Measurements from ENCODE around the gene PARVG.

PARVG gene

GRCh38 chr22:44155115-44155514, 25.6 kb upstream of the PARVG start:
- no peak for DNase-seq (ENCODE audit: low read depth in 2 of 2)

DNA sequence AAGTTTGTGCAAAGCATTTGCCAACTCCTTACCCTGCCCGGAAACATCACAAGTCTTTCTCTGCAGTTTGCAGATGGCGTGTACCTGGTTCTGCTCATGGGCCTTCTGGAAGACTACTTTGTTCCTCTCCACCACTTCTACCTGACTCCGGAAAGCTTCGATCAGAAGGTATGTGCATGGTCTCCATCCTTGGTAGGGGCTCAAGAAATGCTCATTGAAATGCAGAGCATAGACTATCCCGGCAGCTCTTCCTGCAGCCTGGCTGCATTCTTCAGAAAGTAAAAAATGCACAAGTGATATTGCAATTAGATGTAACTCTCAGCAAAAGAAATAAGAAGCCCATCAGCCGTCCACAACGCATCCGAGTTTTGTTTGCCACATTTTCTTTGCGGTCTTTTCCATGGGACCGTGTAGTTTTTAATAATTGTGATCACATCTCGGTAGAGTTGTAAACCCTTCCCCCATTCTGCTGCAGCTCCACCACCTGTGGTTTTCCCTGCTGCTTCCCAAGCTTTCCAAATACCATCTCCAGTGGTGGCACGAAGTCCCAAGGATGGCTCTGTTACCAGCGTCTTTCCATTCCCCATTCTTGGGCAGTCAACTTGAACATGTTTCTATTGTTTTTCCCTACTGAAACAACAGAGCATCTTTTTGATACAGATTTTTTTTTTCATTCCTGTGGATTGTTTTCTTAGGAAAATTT, 22.7 kb upstream of the PARVG start:
- DNase-seq (ENCODE audit: low read depth in 2 of 2) = no peak

DNA sequence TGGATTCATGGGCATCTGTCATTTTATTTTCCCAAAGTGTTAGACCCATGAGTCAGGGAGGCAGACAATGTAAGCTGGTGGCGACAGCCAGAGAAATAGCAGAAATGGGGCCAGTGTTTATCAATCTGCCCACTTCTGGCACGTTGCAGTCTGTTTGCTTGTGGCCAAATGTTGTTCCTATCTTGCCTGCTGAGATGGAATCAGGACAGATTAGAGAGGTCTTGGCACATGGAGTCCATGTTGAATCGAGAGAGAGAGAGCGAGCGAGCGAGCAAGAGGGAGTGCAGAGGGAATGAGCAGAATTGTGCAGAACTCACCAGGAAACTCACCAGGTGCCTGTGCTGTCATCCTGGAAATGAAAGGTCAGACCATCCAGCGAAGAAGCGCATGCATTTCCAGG, 21.9 kb upstream of the PARVG start:
- no peak for DNase-seq (ENCODE audit: low read depth in 2 of 2)

- DNase-seq (ENCODE audit: low read depth in 2 of 2) = no peak
These were observed 21.5 kb upstream of the PARVG start for GRCh38 chr22:44159221-44159620.

DNA sequence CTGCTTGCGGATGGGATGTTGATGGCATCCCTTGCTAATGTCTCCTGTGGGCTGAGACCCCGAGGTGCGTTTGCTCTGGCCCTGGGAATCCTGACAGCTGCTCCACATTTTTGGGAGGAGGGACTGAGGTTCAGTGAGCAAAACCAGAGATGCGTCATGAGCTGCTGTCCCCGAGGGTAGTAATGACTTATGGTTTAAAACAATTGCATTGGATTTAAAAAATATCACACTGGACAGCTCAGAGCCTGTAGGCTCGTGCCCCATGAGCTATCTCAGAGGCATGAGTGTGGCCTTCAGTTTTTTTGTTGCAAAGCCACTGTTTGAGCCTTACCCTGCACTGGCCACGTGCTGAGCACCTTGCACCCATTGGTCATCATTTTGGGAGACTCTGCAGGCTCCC, 20.9 kb upstream of the PARVG start:
- DNase-seq (ENCODE audit: low read depth in 2 of 2) = no peak

- DNase-seq (ENCODE audit: low read depth in 2 of 2) = no peak
These were observed 20.3 kb upstream of the PARVG start for GRCh38 chr22:44160421-44160820.

- no peak for DNase-seq (ENCODE audit: low read depth in 2 of 2)
These were observed 19.1 kb upstream of the PARVG start for GRCh38 chr22:44161673-44162072.

GRCh38 chr22:44162960-44163359, 17.8 kb upstream of the PARVG start:
- no peak for DNase-seq (ENCODE audit: low read depth in 2 of 2)

GRCh38 chr22:44163536-44163935, 17.2 kb upstream of the PARVG start:
- no peak for DNase-seq (ENCODE audit: low read depth in 2 of 2)

DNA sequence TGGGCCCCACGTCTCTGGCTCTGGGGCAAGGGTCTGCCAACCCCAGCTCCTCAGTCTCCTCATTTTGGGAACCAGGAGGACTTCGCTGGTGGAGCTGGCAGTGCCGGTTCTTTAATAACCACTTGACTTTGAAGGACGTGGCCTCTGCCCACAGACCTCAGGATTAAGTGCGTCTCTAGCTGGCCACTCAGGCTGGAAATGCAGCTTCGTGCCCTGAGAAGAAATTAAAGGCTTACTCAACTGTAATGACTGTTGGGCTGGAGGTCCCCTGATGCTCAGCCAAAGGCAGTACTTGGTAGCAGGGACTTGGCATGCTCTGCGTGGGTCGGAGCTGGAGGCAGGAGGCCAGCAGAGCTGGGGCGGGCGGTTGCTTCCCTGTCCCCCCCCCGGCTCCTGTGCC, 16.7 kb upstream of the PARVG start:
- DNase-seq (ENCODE audit: low read depth in 2 of 2) = no peak

- DNase-seq (ENCODE audit: low read depth in 2 of 2) = no peak
These were observed 15.3 kb upstream of the PARVG start for GRCh38 chr22:44165286-44165874.

- DNase-seq (ENCODE audit: low read depth in 2 of 2) = no peak
These were observed 14.0 kb upstream of the PARVG start for GRCh38 chr22:44166498-44167276.

GRCh38 chr22:44167501-44167900, 13.2 kb upstream of the PARVG start:
- no peak for DNase-seq (ENCODE audit: low read depth in 2 of 2)

- no peak for DNase-seq (ENCODE audit: low read depth in 2 of 2)
These were observed 12.5 kb upstream of the PARVG start for GRCh38 chr22:44168206-44168605.

GRCh38 chr22:44170470-44170869, 10.3 kb upstream of the PARVG start:
- no peak for DNase-seq (ENCODE audit: low read depth in 2 of 2)

- no peak for DNase-seq (ENCODE audit: low read depth in 2 of 2)
These were observed 9.2 kb upstream of the PARVG start for GRCh38 chr22:44171561-44171960.

DNA sequence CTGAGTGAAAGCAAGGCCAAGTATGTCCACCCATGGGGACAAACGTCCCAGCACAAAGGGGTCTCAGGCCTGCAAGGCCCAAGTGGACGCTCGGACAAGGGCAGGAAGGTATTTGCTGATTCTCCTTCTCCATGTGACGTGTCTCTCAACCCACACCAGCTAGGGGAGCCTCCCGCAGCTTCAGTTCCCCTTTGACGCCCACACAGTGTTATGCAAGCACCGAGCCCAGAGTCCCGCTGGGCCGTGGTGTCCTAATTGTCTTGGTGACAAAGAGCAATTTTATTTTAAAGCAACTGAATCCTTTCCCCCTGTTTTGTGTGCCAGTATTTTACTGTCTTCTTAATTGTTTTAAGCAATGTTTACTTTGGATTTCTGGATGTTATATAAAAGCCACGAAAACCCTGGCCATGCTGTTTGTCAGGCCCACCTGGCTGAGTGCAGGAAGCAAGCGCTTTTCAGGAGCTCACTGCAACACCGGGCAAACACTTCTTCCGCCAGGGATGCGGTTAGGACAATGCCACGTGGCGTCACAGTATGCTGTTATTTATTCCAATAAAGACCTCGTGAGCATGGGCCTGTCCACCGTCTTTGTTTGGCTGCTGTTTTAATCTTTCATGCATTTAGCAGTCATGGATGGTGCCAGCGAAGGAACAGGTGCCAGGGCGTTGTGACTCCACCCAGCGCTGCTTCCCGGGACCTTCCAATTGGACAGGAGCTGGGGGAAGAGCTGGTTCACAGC, 8.2 kb upstream of the PARVG start:
- no peak for DNase-seq (ENCODE audit: low read depth in 2 of 2)

GRCh38 chr22:44173154-44173553, 7.6 kb upstream of the PARVG start:
- DNase-seq (ENCODE audit: low read depth in 2 of 2) = no peak

DNA sequence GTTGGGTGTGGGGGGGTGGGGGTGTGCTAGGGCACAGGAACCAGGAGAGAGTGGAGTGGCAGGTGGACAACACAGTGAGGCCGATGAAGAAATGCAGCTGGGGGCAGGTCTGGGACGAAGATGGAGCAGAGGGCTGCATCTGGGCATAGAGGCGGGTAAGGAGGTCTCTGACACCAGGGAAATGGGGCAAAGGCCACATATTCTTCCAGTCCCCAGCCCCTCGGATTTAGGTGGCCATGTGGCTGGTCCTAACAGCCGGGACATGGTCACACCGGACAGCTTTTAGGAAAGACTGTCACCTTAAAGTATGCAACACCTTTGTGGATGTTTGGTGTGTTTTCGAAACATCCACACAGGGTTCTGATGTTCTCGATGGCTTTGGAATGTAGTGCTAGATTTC, 5.0 kb upstream of the PARVG start:
- no peak for DNase-seq (ENCODE audit: low read depth in 2 of 2)

DNA sequence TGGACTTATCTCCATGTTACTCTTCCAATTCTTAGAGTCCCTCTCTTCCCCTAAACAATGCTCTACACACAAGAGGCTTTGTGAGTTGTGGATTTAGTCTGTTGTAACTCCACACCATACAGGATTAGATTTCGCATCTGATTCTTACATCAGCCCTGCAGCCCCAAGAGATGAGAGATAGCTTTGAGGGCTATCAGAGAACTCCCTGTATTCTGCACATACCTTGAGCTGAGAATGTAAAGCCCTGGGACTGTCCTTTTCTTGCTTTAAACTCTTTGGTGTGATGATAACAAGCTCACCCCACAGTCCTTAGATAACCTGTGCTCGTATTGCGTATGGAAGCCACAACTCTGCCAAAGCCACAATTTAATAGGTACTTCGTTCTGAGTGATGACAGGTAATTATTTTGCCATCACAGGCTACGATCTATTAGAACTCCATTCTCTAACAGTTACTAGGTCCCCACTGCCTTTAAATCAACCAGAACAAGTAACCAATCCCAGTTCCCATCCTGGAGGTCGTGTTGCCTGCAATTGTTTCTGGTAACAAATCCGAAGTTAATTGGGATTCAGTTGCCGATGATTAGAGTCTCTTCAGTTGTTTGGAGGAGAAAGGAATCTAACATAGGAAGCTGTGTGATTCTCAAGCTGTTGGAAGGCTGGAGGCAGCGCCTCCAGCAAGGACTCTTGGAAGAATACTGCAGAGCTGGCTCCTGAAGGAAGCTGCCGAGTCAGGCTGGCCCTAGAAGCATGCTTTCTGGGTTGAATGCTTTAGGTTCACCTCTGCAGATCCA, 1.3 kb upstream of the PARVG start:
- DNase-seq (ENCODE audit: low read depth in 2 of 2) = no peak

GRCh38 chr22:44179989-44180705, 578 bp upstream of the PARVG start:
- no peak for DNase-seq (ENCODE audit: low read depth in 2 of 2)

All from stimulated activated CD4-positive, alpha-beta T cell treated with anti-CD3 and anti-CD28 coated beads, Interleukin-15, amount 100 ng/mL, for 48 hours (primary cell).